HG02623 (cell line): ENCODE results near the gene ATP6V1A.
A peak's percentile ranks its signal among the peaks of the same experiment; 100 is the strongest.

Source experiments
- ATAC-seq: cut with Tn5 transposase; IDR thresholded peaks from one replicate; pipeline ENCODE4 v1.9.1; 2021; ENCODE audit warnings: moderate library complexity; ENCODE audit not compliant: unreplicated experiment

ATP6V1A gene

GRCh38 chr3:113745756-113746547, 883 bp upstream of the ATP6V1A start, which contains the start of gene NAA50:
TSS of gene NAA50 (minus strand) at chr3:113746249. CDS start at chr3:113745949, 300 bp downstream.
- ATAC-seq, result peak; percentile 40

GRCh38 chr3:113747283-113748046, 630 bp downstream of the ATP6V1A start:
- ATAC-seq, result no peak

GRCh38 chr3:113751141-113751540, 4.3 kb downstream of the ATP6V1A start:
- no peak for ATAC-seq

GRCh38 chr3:113753376-113753985, 6.6 kb downstream of the ATP6V1A start:
- no peak for ATAC-seq

GRCh38 chr3:113754494-113755159, 7.8 kb downstream of the ATP6V1A start:
- ATAC-seq, result no peak

GRCh38 chr3:113758389-113759024, 11.7 kb downstream of the ATP6V1A start:
- no peak for ATAC-seq

GRCh38 chr3:113764698-113765097, 17.9 kb downstream of the ATP6V1A start:
- ATAC-seq, result no peak

GRCh38 chr3:113769551-113769950, 22.7 kb downstream of the ATP6V1A start:
- no peak for ATAC-seq

- ATAC-seq, result no peak
These were observed 25.2 kb downstream of the ATP6V1A start for GRCh38 chr3:113771993-113772392.

- no peak for ATAC-seq
These were observed 26.5 kb downstream of the ATP6V1A start for GRCh38 chr3:113773381-113773780.

- ATAC-seq, result no peak
These were observed 28.7 kb downstream of the ATP6V1A start for GRCh38 chr3:113775516-113775915.

GRCh38 chr3:113776564-113776963, 29.7 kb downstream of the ATP6V1A start:
- no peak for ATAC-seq

GRCh38 chr3:113783463-113783862, 36.6 kb downstream of the ATP6V1A start:
- no peak for ATAC-seq

- ATAC-seq, result no peak
These were observed 37.1 kb downstream of the ATP6V1A start for GRCh38 chr3:113783980-113784379.

GRCh38 chr3:113791381-113791780, 44.5 kb downstream of the ATP6V1A start:
- no peak for ATAC-seq

GRCh38 chr3:113794526-113794925, 47.7 kb downstream of the ATP6V1A start:
- no peak for ATAC-seq

GRCh38 chr3:113795693-113796092, 48.9 kb downstream of the ATP6V1A start:
- ATAC-seq, result no peak

- ATAC-seq, result peak; percentile 52
These were observed 56.1 kb downstream of the ATP6V1A start for GRCh38 chr3:113802795-113803455.

GRCh38 chr3:113804661-113805060, 57.8 kb downstream of the ATP6V1A start:
- ATAC-seq, result no peak

- no peak for ATAC-seq
These were observed 58.4 kb downstream of the ATP6V1A start for GRCh38 chr3:113805249-113805648.
